Stimulated activated naive CD8-positive, alpha-beta T cell treated with anti-CD3 and anti-CD28 coated beads, Interleukin-15, amount 100 ng/mL, for 72 hours (primary cell): ENCODE measurements around the gene ZNF865.
"Not testable (repeated sequence)": the region's sequence is repeated elsewhere in the genome, so short reads cannot be mapped to it uniquely, and the experiment has no call there.

Experiments used
- ATAC-seq: fragments of 150-1000 bp; cut with Tn5 transposase; 2 replicates; pipeline ENCODE4 v1.10.0; 2021; ENCODE audit warnings: mild to moderate bottlenecking, moderate library complexity
- DNase-seq, 2 donors: peaks; one replicate each; pipeline ENCODE4 v3.0.0; 2021 to 2022
- H3K27ac Mint-ChIP-seq, 2 donors: one replicate each; pipeline ENCODE4 v1.8.0; 2022; ENCODE audit warnings: mild to moderate bottlenecking in 2 of 2, mixed read lengths in 2 of 2, moderate library complexity in 2 of 2
- H3K27me3 Mint-ChIP-seq: one replicate; pipeline ENCODE4 v1.8.0; 2022; ENCODE audit warnings: mixed read lengths
- H3K4me1 Mint-ChIP-seq: one replicate; pipeline ENCODE4 v1.8.0; 2022; ENCODE audit warnings: mild to moderate bottlenecking, mixed read lengths
- H3K4me3 Mint-ChIP-seq, 2 donors: one replicate each; pipeline ENCODE4 v1.8.0; 2022; ENCODE audit warnings: mild to moderate bottlenecking in 2 of 2, mixed read lengths in 2 of 2, moderate library complexity in 1 of 2
- H3K9me3 Mint-ChIP-seq, 2 donors: one replicate each; pipeline ENCODE4 v1.8.0; 2022; ENCODE audit warnings: mixed read lengths in 2 of 2

The ZNF865 gene

GRCh38 chr19:55581823-55582223 is 23.6 kb upstream of the ZNF865 start:
- Mint-ChIP-seq H3K27me3 (no peaks in the 10 kb centered on the region), H3K9me3 (no peaks in the 10 kb centered on the region), H3K4me1 (peaks cover 46% of the 10 kb centered on the region), H3K4me3 (no peak overlapping the region), H3K27ac (no peak overlapping the region)
- no peak for ATAC-seq
- no peak for DNase-seq

GRCh38 chr19:55582284-55582683 is 23.2 kb upstream of the ZNF865 start:
- not testable (repeated sequence) for H3K9me3 Mint-ChIP-seq, H3K4me3 Mint-ChIP-seq, H3K27me3 Mint-ChIP-seq, DNase-seq, ATAC-seq, H3K27ac Mint-ChIP-seq
- peaks cover 51% of the 10 kb centered on the region for H3K4me1 Mint-ChIP-seq

GRCh38 chr19:55583897-55584296 is 21.6 kb upstream of the ZNF865 start:
- ATAC-seq, H3K9me3 Mint-ChIP-seq, H3K27ac Mint-ChIP-seq, H3K27me3 Mint-ChIP-seq, H3K4me3 Mint-ChIP-seq, DNase-seq: not testable (repeated sequence)
- peaks cover 54% of the 10 kb centered on the region for H3K4me1 Mint-ChIP-seq

DNA sequence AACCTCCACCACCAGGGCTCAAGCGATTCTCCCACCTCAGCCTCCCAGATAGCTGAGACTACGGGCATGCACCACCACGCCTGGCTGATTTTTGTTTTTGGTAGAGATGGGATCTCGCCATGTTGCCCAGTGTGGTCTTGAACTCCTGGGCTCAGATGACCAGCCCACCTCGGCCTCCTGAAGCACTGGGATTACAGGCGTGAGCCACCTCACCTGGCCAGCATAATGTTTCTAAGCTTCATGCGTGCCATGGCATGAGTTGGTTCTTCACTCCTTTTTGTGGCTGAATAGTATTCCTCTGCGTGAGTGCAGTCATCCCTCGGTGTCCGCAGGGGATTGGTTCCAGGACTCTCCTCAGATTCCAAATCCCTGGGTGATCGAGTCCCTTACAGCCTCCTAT is 20.6 kb upstream of the ZNF865 start:
- H3K27ac Mint-ChIP-seq: no peak overlapping the region
- peak overlapping the region in 1 of 2 donors; percentile 81 for H3K4me3 Mint-ChIP-seq

DNA sequence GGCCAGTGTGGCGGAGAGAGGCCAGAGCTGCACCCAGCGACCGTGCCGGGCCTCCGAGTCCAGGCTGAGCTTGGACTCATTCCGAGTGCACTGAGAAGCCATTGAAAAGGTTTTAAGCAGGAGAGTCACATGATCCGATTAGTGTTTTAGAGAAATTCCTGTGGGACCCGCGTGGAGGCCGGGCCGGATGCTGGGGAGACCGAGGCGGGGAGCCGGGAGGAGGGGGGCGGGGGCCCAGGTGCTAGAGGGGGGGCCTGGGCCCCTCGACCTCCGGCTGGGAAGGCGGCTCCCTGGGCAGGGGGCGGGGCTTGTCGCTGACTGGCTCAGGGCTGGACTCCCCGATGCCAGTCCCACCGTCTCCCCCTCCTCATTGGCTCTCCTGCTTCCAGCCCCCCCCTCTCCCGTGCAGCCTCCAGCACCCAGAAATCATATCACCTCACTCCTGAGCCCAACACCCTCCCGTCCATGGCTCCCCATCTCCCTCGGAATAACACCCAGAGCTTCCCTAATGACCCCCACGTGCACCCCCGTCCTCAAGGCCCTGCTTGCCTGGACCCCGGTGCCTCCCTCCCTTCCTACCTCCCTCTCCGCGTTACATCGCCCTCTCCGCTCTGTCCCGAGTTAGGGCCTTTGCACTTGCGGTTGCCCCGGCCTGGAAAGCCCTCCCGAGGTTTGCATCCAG is 19.6 kb upstream of the ZNF865 start:
- Mint-ChIP-seq H3K27ac (peak overlapping the region; percentile 42 to 46), H3K4me3 (peak overlapping the region; percentile 81 to 85), H3K27me3 (no peaks in the 10 kb centered on the region), H3K9me3 (no peaks in the 10 kb centered on the region), H3K4me1 (peaks cover 46% of the 10 kb centered on the region)
- peak; percentile 51 for ATAC-seq
- peak in 1 of 2 donors; percentile 48 for DNase-seq

More for the DNA sequence above, 20.6 kb upstream of the ZNF865 start:
- Mint-ChIP-seq H3K4me1 (peaks cover 49% of the 10 kb centered on the region), H3K9me3 (no peaks in the 10 kb centered on the region), H3K27me3 (no peaks in the 10 kb centered on the region)
- ATAC-seq (no peak), DNase-seq (no peak)

GRCh38 chr19:55586976-55587668 is 18.3 kb upstream of the ZNF865 start:
- Mint-ChIP-seq H3K9me3 (no peaks in the 10 kb centered on the region), H3K27ac (peak overlapping the region in 1 of 2 donors; percentile 63), H3K27me3 (no peaks in the 10 kb centered on the region), H3K4me3 (peak overlapping the region; percentile 81 to 85), H3K4me1 (peaks cover 35% of the 10 kb centered on the region)
- peak; percentile 98 for ATAC-seq
- DNase-seq: peak; percentile 92 to 95

- no peak for ATAC-seq
- H3K4me3 Mint-ChIP-seq: no peak overlapping the region
- no peak for DNase-seq
- H3K4me1 Mint-ChIP-seq: peaks cover 32% of the 10 kb centered on the region
- no peaks in the 10 kb centered on the region for H3K9me3 Mint-ChIP-seq
- H3K27ac Mint-ChIP-seq: no peak overlapping the region
- no peaks in the 10 kb centered on the region for H3K27me3 Mint-ChIP-seq
Measured at GRCh38 chr19:55588738-55589137, 16.7 kb upstream of the ZNF865 start.

DNA sequence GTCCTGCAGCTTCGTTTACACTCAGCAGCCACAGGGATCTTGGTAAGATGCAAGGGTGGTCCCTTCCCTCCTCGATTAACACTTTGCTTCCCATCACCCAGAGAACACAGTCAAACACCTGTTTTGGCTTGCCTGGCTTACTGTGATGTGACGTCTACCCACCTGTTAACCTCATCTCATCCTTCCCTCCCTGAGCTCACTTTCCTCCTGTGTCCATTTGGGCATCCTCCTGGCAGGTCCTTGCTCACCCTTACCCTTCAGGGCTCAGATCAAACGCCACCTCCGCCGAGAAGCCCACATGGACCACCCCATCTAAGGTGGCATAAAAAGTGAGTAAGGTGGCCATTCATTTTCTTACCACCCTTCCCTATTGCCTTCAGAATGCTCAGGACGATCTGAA is 15.3 kb upstream of the ZNF865 start:
- peaks cover 25% of the 10 kb centered on the region for H3K4me1 Mint-ChIP-seq
- peaks cover 4 to 5% of the 10 kb centered on the region in 2 donors for H3K9me3 Mint-ChIP-seq
- H3K27ac Mint-ChIP-seq: no peak overlapping the region
- no peak for DNase-seq
- no peaks in the 10 kb centered on the region for H3K27me3 Mint-ChIP-seq
- no peak overlapping the region for H3K4me3 Mint-ChIP-seq
- no peak for ATAC-seq

DNA sequence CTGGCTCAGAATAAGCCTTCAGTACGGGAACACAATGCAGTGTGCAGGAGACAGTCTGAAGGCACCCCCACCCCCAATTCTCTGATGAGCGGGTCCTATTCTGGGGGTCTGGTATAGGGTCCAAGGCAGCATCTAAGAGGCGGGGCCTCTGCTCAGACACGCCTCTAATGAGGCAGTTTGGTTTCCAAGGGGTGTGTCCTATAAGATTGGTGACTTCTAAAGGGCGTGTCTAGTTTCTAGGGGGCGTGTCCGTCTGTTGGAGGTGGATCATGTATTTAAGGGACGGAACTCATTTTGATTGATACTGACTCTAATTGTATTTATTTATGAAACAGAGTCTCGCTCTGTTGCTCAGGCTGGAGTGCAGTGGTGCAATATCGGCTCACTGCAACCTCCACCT is 14.8 kb upstream of the ZNF865 start:
- DNase-seq (no peak), ATAC-seq (no peak)
- H3K4me1 Mint-ChIP-seq: peaks cover 20% of the 10 kb centered on the region

DNA sequence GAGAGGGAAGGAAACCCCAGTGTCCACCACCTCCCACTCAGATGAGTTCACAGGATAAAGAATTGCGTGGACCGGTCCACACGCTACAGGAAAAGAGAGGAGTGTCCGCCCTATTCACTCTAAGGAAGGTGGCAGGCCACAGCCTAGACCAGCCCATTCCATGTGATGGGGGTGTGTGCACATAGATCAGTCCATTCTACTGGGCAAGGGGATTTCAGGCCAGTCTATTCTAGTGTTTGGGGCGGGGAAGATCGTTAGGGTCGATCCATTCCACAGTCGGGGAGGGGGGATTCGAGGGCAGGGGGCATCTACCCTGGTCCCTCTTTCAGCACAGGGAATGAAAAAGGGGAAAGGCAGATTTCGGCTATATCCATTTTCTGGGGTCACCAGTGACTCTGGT is 13.9 kb upstream of the ZNF865 start:
- H3K4me1 Mint-ChIP-seq: peaks cover 11% of the 10 kb centered on the region
- H3K4me3 Mint-ChIP-seq: no peak overlapping the region
- DNase-seq (no peak), ATAC-seq (no peak)
- H3K27me3 Mint-ChIP-seq: no peaks in the 10 kb centered on the region
- no peak overlapping the region for H3K27ac Mint-ChIP-seq
- peaks cover 4 to 10% of the 10 kb centered on the region in 2 donors for H3K9me3 Mint-ChIP-seq

More for the DNA sequence above, 14.8 kb upstream of the ZNF865 start:
- H3K9me3 Mint-ChIP-seq: peaks cover 4 to 10% of the 10 kb centered on the region in 2 donors
- H3K27ac Mint-ChIP-seq: no peak overlapping the region
- no peak overlapping the region for H3K4me3 Mint-ChIP-seq
- no peaks in the 10 kb centered on the region for H3K27me3 Mint-ChIP-seq

- ATAC-seq (no peak), DNase-seq (no peak)
- Mint-ChIP-seq H3K27me3 (no peaks in the 10 kb centered on the region), H3K9me3 (peaks cover 4 to 10% of the 10 kb centered on the region in 2 donors), H3K4me1 (peaks cover 7% of the 10 kb centered on the region), H3K4me3 (no peak overlapping the region), H3K27ac (no peak overlapping the region)
Measured at GRCh38 chr19:55592391-55593090, 12.9 kb upstream of the ZNF865 start.

GRCh38 chr19:55593096-55593772 is 12.2 kb upstream of the ZNF865 start:
- H3K9me3 Mint-ChIP-seq: peaks cover 4 to 10% of the 10 kb centered on the region in 2 donors
- no peak overlapping the region for H3K4me3 Mint-ChIP-seq
- no peaks in the 10 kb centered on the region for H3K27me3 Mint-ChIP-seq
- peaks cover 14% of the 10 kb centered on the region for H3K4me1 Mint-ChIP-seq
- DNase-seq: no peak
- no peak overlapping the region for H3K27ac Mint-ChIP-seq
- ATAC-seq: peak; percentile 55

DNA sequence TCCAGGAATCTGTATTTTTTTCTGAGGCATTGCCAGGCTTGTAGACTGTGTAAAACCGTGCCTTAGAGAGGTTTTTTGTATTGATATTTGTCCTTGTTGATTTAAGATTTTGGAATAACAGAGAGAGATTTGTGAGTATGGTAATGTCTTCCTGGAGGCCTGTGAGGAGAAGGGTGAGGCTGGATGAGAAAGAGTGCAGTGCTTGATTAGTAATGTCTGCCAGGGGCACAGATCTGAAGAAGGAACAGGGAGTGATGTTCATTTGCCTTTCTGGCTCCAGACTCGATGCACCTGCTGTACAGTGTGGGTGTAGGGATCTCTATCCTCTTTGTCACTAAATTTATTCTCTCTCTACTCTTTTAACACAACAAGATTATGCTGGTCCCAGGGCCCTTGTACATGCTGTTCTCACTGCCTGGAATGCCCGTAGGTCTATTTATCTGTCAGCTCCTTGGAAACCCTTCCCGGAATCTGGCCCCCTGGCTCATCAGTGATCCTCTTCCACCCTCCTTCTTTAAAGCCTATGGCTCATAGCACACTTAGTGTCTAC is 10.4 kb upstream of the ZNF865 start:
- no peak overlapping the region for H3K27ac Mint-ChIP-seq

DNA sequence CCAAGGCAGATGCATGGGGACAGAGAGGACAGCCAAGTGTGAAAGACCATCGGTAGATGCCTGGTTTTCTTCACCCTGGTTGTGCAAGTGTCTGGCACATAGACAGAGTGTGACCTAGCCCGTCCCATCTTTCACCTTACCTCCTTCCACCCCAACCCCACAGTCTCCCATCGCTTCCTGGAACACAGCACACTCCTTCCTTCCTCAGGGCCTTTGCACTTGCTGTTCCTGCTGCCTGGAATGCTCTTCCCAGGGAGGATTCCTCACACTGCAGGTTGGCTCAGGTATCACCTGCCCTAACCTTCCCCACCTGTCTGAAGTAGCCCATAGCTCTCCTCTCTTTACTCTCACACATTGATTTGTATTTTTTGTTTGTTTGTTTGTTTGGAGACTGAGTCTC is 9.1 kb upstream of the ZNF865 start:
- Mint-ChIP-seq H3K27me3 (no peaks in the 10 kb centered on the region), H3K9me3 (peaks cover 9 to 15% of the 10 kb centered on the region in 2 donors), H3K4me3 (no peak overlapping the region), H3K4me1 (peaks cover 28% of the 10 kb centered on the region), H3K27ac (peak overlapping the region in 1 of 2 donors; percentile 27)
- DNase-seq (no peak), ATAC-seq (no peak)

More for the DNA sequence above, 10.4 kb upstream of the ZNF865 start:
- H3K4me3 Mint-ChIP-seq: no peak overlapping the region
- peaks cover 9 to 15% of the 10 kb centered on the region in 2 donors for H3K9me3 Mint-ChIP-seq
- DNase-seq (no peak), ATAC-seq (no peak)
- peaks cover 22% of the 10 kb centered on the region for H3K4me1 Mint-ChIP-seq
- H3K27me3 Mint-ChIP-seq: no peaks in the 10 kb centered on the region

GRCh38 chr19:55597501-55597921 is 7.9 kb upstream of the ZNF865 start:
- Mint-ChIP-seq H3K4me3 (no peak overlapping the region), H3K9me3 (peaks cover 9 to 15% of the 10 kb centered on the region in 2 donors), H3K27ac (no peak overlapping the region), H3K27me3 (no peaks in the 10 kb centered on the region), H3K4me1 (peaks cover 39% of the 10 kb centered on the region)
- DNase-seq (no peak), ATAC-seq (no peak)
